ENCODE measurements around the gene CCNB3.

CCNB3 gene

DNA sequence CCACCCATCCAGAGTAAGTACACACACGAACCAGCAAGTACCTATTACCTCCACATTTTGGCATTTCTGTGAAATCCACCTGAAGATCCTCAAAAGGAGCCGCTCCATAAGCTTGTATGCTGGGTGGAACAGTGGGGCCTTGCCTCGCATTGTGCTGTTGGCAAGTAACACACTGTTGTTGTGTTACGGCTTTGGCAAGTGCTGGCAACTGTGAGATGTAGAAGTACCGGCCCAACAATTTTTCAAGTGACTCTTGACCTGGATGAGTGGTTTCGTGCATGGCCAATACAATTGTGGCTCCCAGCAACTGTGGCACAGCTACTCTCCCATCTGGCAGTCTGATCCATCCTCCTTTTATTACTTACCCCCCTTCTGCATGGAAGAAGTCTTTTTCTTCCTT is 128.7 kb downstream of the CCNB3 start:
- DNase-seq (ENCODE audit: low read depth, low spot score): no peak

DNA sequence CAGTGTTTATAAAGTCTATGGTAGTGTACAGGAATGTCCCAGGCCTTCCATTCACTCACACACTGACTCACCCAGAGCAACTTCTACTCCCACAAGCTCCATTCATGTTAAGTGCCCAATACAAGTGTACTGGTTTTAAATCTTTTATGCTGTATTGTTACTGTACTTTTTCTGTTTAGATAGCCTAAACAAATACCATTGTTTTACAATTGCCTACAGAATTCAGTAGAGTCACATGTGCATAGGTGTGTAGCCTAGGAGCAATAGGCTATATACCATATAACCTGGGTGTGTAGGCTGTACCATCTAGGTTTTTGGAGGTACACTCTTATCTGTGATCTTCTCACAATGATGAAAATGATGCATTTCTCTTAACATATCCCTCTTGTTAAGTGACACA is 139.4 kb downstream of the CCNB3 start:
- no peak for DNase-seq (ENCODE audit: low read depth, low spot score)

DNA sequence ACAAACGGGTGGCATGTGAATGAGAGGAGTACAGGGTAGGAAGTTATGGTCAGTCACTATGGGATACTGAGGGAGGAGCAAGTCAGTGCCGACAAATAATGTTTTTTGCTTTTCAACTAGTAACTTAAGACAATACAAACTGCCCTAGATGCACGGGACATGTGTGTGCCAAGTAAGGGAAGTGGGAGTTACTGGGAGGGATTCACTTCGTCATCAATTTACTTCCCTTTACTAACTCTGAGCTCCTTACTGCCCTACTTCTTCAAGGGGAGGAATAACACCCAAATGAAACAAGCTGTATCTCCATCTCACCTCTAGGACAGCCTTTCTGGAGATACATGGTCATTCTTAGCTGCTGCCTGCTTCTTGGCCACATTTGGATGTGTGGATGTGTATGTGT is 168.4 kb downstream of the CCNB3 start:
- no peak for DNase-seq (ENCODE audit: low read depth, low spot score)

DNA sequence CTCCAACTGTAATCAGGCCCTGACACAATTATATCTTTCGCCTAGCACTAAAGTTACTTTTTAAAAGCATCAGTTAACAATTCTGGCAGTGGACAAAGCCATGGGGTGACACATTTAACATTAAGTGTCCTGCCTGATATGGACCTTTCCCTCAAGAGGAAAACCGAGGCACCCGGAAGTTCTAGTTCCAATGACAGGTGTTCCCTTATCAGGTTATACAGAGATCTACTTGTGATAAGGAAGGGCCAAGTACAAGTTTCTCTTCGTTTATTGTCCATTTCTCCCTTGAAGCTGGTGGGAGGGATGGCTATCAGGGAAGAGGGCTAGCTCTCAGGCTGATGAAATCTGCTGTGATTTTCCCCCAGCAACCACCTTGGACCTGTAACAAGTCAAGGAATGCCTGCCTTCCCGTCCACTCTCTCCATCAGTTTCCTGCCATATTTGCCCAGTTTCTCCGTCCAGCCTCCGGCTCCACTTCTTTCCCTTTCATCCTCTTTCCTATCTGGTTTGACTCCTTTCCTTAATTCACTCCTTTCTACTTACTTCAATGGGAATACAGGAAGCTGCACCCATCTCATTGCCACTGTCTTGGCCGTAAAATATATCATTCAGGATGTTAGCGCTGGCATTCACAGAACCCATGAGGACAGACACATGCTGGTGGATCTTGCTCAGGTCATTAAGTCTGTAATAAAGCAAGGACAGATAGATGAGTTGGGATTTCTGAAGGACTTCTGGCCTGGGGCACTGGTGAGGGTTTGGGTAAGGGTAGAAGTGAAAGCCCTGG is 171.1 kb downstream of the CCNB3 start:
- DNase-seq (ENCODE audit: low read depth, low spot score): no peak

DNA sequence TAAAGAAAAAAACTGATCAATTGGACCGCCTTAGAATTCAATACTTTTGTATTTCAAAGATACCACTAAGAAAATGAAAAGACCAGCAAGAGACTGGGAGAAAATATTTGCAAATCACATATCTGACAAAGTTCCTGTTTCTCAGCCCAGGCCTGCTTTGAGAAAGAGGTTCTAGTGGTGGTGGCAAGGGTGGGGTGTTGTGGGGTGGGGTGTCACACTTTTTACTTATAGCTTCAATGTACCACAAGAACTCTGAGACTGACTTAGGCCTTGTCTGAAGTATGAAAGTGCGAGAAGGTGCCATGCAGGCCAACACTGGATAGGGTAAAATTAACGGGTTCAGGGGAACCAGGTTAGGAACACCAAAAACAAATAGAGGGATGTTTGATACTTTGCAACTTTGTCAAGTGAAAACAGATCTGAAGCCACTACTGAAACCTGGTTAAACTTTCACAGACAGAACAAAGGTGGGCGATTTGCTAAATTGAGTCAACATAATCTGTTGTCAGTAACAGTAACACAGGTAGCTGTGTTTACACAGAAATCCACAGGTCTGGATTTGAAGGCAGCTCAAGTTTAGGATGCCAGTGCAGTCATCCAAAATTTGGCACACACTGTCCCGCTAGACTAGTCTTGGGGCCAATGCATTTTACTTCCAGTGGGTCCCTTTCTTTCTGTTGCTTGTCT is 177.3 kb downstream of the CCNB3 start:
- no peak for DNase-seq (ENCODE audit: low read depth, low spot score)

DNA sequence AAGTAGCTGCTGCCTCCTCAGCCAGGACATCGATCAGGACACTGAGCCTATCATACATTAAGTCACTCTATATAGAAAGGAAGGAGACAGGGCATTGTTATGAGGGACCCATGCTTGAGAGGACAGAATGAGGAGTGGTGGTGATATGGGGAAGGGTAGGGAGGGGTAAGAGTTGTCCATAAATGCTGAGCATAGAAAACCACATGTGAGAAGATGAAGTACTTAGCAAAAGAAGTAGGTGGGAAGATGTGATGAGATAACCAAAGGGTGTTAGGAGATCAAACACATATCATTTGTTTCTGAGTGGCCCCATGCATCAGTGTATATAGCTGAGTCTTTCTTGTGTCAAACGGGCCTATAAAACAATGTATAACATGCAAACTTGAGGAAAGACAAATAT is 182.0 kb downstream of the CCNB3 start:
- DNase-seq (ENCODE audit: low read depth, low spot score): no peak

DNA sequence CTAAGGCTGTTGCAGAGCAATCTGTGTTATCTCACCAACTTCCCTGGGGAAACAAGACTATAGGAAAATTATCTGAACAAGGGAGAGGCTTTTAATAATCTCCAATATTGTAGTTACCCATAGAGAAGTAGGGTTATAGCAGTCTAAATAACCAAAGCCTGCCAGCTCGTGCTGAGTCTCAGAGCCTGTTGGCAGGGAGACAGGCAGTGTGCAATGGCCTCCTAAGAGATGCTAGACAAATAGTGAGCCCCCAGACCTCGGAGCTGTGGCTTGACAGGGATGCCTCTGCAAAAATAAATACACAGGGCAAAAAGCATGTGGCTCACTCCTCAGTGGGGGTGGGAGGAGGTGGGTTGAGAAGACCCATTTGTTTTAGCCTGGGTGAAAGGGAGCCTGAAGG is 189.3 kb downstream of the CCNB3 start:
- no peak for DNase-seq (ENCODE audit: low read depth, low spot score)
